SJSA1 (cell line): ENCODE measurements around the gene LRRC4C. TPM values are rescaled to one million over a fixed set of nuclear protein-coding genes. Genes with fewer than 3 reads are reported as not detected.

ENCODE experiments used
- DNase-seq, 2 experiments: peaks; one replicate each; pipeline ENCODE4 v3.0.0-alpha.2; 2015 to 2020; ENCODE audit warnings: low spot score in 2 of 2, low read depth in 1 of 2
- H3K27ac ChIP-seq: fragments of 250-450 bp; sonication (Bioruptor Pico); 2 replicates; pipeline ENCODE4 v1.5.1; 2020; ENCODE audit warnings: mild to moderate bottlenecking, moderate library complexity
- H3K27me3 ChIP-seq: fragments of 250-450 bp; sonication (Bioruptor Pico); replicated peaks from 2 replicates; pipeline ENCODE4 v1.5.1; 2020; ENCODE audit warnings: mild to moderate bottlenecking, moderate library complexity
- H3K36me3 ChIP-seq: fragments of 250-450 bp; sonication (Bioruptor Pico); 2 replicates; pipeline ENCODE4 v1.5.1; 2020; ENCODE audit warnings: mild to moderate bottlenecking
- H3K4me1 ChIP-seq: fragments of 250-450 bp; sonication (Bioruptor Pico); replicated peaks from 2 replicates; pipeline ENCODE4 v1.6.1; 2021; ENCODE audit warnings: mild to moderate bottlenecking
- H3K4me3 ChIP-seq: fragments of 250-450 bp; sonication (Bioruptor Pico); 2 replicates; pipeline ENCODE4 v1.5.1; 2020; ENCODE audit warnings: mild to moderate bottlenecking
- H3K9me3 ChIP-seq: fragments of 250-450 bp; sonication (Bioruptor Pico); replicated peaks from 2 replicates; pipeline ENCODE4 v1.5.1; 2020; ENCODE audit warnings: mild to moderate bottlenecking
- total RNA-seq: library from RNA; depleted of rRNA; stranded (reverse); fragments of >200 nt; shearing (Covaris generic); gene quantifications from 2 replicates; pipeline ENCODE4 v1.2.3, GENCODE V29; 2014

LRRC4C gene
- total RNA-seq, 1 experiment from 2014 or later = not detected

DNA sequence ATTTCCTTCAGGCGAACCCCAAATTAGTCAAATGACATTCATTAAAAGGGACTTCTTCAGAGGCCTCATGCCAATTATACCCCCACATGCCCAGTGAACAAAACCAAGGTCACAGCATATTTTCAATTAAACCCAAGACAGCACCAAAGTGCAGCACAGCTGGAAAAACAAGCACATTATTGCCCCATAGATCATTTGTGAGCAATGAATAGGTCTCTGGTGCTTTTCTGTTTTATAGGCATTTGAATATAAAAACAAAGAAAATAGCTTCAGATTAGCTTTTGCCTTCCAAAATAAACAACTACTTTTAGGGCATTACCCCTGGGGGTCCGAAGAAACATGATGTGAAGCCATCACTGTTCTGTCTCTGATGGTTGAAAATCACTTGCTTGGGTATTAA, 1319.9 kb downstream of the LRRC4C start:
- Histone ChIP-seq H3K36me3 (no peaks in the 10 kb centered on the region), H3K4me1 (no peaks in the 10 kb centered on the region), H3K9me3 (no peaks in the 10 kb centered on the region), H3K27ac (no peak overlapping the region), H3K4me3 (no peak overlapping the region), H3K27me3 (no peaks in the 10 kb centered on the region)
- no peak for DNase-seq

DNA sequence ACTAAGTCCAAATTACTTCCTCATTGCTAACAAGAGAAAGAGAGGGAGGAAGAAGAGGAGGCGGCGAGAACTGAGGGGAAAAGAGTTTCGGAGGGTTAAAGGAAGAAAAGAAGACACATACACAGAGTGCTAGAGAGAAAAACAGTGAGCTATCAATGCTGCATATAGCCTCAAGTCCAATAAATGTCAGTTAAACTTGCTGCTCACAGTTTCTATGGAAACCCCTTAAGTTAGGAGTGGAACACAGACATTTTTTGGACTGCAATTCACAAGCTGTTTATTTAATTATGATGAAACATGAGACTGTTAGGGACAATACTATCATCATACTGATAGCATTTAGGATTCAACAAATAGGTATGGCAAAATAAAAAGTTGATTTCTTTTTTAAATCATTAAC, 1320.4 kb downstream of the LRRC4C start:
- no peak overlapping the region for H3K27ac ChIP-seq
- H3K36me3 ChIP-seq = no peaks in the 10 kb centered on the region
- DNase-seq = no peak
- no peak overlapping the region for H3K4me3 ChIP-seq
- no peaks in the 10 kb centered on the region for H3K27me3 ChIP-seq
- H3K4me1 ChIP-seq = no peaks in the 10 kb centered on the region
- no peaks in the 10 kb centered on the region for H3K9me3 ChIP-seq

DNA sequence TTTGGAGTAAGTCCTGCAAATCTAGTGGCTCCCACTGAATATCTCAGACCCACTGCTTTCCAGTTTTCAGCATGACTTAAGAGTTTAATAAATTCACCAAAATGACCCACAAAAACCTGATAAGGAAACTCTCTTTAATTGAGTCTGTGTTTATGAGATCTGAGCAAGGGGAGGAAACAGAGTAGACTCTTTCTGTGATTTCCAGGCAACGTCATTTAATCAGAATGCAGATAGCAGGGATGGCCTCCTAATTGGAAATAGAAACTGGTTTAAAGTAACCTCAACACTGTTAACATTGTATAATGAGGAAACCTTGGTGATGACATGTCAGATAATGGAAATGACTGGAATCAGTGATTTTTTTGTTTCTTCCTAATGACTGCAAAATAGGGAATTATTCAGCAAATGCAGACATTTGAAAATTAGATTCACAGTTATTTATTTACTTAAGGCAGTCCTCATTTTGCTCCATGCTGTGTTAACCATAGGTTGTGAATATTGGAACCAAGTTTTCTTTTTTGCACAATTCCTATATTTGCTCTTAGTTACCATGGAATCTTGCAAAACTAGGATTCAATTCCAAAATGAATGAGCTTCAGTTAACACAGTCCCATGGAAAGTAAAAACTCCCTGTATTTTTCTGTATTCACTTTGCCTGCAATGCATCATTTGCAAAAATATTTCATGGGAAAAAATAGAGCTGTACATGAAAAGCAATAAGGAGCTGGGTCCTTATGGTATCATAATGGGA, 1324.5 kb downstream of the LRRC4C start:
- DNase-seq = no peak
- no peaks in the 10 kb centered on the region for H3K36me3 ChIP-seq

DNA sequence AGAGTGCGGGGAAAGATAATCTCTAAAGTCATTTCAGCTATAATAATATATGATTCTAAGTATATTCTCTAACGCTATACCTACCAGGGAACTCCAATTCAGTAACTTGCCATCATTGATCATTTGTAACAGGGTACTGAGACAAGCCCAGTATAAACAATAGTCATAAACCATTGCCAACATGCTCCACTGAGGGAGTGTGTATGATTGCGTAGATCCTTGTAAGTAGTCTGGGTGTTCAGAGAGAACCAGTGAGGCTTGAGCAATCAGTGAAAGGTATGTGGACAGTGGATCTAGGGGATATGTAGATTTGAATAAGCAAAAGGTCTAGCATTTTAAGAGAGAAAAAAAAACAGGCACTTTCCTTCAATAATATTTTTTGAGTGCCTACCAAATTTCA, 1326.0 kb downstream of the LRRC4C start:
- Histone ChIP-seq H3K36me3 (no peaks in the 10 kb centered on the region), H3K27me3 (no peaks in the 10 kb centered on the region), H3K27ac (no peak overlapping the region), H3K9me3 (no peaks in the 10 kb centered on the region), H3K4me3 (no peak overlapping the region), H3K4me1 (no peaks in the 10 kb centered on the region)
- DNase-seq = no peak

More for the DNA sequence above, 1324.5 kb downstream of the LRRC4C start:
- H3K27ac ChIP-seq = no peak overlapping the region
- no peaks in the 10 kb centered on the region for H3K4me1 ChIP-seq
- no peaks in the 10 kb centered on the region for H3K9me3 ChIP-seq
- no peak overlapping the region for H3K4me3 ChIP-seq
- no peaks in the 10 kb centered on the region for H3K27me3 ChIP-seq

DNA sequence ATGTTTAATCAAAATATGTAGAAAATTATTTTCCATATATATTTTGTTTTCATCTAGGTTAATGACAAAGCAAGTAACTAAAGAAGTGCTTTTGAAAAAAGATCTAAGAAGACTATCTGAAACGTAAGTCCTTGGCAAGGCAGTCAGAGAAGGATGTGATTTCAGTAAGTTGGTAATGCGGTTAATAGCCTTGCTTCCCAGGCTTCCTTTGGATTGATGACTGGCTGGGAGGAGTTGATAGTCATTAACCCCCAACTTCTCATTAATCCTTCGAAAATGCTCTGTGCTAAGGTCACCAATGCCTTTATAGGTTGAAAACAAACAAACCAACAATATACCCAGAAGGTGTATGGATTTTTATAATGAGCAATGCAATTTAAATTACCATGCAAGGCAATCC, 1326.5 kb downstream of the LRRC4C start:
- H3K4me3 ChIP-seq = no peak overlapping the region
- H3K36me3 ChIP-seq = no peaks in the 10 kb centered on the region
- H3K9me3 ChIP-seq = no peaks in the 10 kb centered on the region
- no peaks in the 10 kb centered on the region for H3K27me3 ChIP-seq
- H3K27ac ChIP-seq = no peak overlapping the region
- DNase-seq = no peak
- H3K4me1 ChIP-seq = no peaks in the 10 kb centered on the region

DNA sequence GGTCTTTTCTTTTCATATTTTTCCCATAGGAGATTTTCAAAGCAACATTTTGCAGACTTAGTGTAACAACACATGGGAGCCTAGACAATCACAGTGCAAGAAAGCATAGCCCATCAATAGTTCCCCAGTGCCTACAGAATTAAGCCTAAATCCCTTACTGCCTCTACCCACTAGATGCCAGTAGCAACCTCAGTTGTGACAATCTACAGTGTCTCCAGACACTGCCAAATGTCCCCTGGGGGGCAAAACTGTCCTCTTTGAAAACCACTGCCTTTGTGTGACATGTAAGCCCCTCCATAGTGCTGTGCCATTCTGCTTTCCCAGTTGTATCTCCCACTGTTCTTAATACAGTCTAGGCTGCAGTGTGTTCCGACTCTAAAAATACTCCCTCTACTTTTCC, 1329.0 kb downstream of the LRRC4C start:
- Histone ChIP-seq H3K4me3 (no peak overlapping the region), H3K27ac (no peak overlapping the region), H3K27me3 (no peaks in the 10 kb centered on the region), H3K36me3 (no peaks in the 10 kb centered on the region), H3K9me3 (no peaks in the 10 kb centered on the region), H3K4me1 (no peaks in the 10 kb centered on the region)
- DNase-seq = no peak

DNA sequence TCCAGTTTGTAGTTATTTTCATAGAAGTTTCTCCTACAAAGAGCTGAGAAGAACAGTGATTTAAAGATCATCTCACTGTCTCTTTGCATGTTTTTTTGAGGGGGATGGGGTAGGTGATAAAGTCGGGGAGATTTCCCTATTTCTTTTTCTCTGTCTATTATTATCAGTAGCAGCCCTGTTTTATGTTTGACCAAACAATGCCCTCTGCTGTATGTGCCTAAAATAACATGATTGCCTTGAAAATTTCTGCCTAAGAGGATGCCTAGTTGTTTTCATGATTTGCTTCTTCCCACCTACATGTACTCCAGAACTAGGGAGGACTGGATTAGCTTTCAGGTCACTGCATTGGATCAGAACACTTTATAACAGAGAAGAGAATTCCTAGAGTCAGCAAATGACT, 1330.2 kb downstream of the LRRC4C start:
- H3K4me1 ChIP-seq = no peaks in the 10 kb centered on the region
- H3K4me3 ChIP-seq = no peak overlapping the region
- no peak for DNase-seq

DNA sequence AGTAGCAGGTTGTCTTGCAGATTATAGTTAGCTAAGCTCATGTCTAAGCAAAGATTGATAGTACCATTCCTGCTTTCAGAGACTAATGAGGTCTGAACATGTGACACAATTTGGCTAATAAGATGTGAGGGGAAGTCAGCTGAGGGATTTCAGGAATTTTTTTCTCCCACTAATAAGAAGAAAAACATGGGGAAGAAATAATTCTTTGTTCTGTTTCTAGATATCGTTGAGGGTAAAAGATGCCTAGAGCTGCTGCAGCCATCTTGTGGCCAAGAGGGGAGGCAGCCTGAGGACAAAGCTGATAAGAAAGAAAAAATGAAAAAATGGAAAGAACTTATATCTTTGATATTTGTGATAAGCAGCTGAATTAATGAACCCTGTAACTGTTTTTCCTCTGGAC, 1334.4 kb downstream of the LRRC4C start:
- Histone ChIP-seq H3K27ac (no peak overlapping the region), H3K4me1 (no peaks in the 10 kb centered on the region), H3K27me3 (no peaks in the 10 kb centered on the region), H3K36me3 (no peaks in the 10 kb centered on the region), H3K9me3 (no peaks in the 10 kb centered on the region), H3K4me3 (no peak overlapping the region)
- no peak for DNase-seq

More for the DNA sequence above, 1330.2 kb downstream of the LRRC4C start:
- Histone ChIP-seq H3K27me3 (no peaks in the 10 kb centered on the region), H3K9me3 (no peaks in the 10 kb centered on the region), H3K27ac (no peak overlapping the region), H3K36me3 (no peaks in the 10 kb centered on the region)

DNA sequence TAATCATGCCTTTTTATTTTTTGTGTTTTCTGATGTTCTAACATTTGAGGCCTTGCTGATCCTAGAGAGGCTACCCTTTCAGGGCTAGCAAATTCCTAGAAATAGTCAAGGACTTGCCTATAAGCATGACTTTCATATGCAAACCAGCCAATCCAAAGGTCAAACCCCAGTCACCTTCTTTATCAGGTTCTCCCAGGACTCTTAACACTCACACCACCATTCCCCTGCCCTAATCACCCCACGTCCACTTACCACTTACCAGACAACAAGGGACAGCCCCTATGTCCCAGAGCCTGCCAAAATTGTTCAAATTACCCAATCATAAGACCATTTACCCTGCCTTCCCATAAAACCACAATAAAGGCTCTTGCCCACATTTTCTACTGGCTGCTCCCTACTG, 1339.8 kb downstream of the LRRC4C start:
- no peak for DNase-seq
- H3K9me3 ChIP-seq = no peaks in the 10 kb centered on the region

DNA sequence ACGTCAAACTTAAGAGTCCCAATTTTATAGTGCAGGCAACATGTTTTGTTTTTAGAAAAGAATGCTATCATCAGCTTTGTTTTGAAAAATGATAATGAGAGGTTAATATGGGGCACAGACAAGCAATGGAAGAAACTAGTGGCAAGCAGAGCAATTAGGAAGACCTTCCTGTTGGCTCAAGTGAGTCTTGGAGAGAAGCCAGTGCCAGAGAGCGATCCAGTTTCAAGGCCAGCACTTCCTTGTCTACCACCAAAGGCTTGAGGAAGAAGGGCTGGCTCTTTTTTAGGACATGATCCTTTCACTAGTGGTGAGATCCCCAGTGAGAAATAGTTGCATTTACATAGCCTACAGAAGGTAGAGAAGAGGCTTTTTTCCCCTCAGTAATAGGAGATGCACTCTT, 1340.7 kb downstream of the LRRC4C start:
- H3K4me3 ChIP-seq = no peak overlapping the region
- no peaks in the 10 kb centered on the region for H3K9me3 ChIP-seq
- no peak overlapping the region for H3K27ac ChIP-seq
- no peaks in the 10 kb centered on the region for H3K4me1 ChIP-seq
- no peak for DNase-seq
- no peaks in the 10 kb centered on the region for H3K36me3 ChIP-seq
- no peaks in the 10 kb centered on the region for H3K27me3 ChIP-seq

More for the DNA sequence above, 1339.8 kb downstream of the LRRC4C start:
- no peak overlapping the region for H3K27ac ChIP-seq
- no peaks in the 10 kb centered on the region for H3K4me1 ChIP-seq
- no peaks in the 10 kb centered on the region for H3K36me3 ChIP-seq
- no peaks in the 10 kb centered on the region for H3K27me3 ChIP-seq
- H3K4me3 ChIP-seq = no peak overlapping the region

DNA sequence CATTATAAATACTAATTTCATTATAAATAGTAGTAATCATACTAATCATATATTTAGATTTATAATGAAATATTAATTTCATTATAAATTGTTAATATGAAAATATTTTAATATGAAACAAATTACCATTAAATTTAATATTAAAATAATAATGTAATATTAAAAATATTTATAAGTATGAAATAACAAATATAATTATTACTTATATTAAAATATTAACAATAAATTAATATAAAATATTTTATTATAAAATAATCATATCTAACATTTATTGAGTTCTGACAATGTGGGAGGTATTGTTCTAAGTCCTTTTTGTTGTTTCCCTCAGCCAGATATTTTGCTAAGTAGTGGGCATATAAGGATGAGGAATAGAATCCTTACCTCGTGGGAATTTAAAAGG, 1341.4 kb downstream of the LRRC4C start:
- no peak overlapping the region for H3K4me3 ChIP-seq
- DNase-seq = no peak
- no peaks in the 10 kb centered on the region for H3K9me3 ChIP-seq
- no peak overlapping the region for H3K27ac ChIP-seq
- H3K36me3 ChIP-seq = no peaks in the 10 kb centered on the region
- H3K4me1 ChIP-seq = no peaks in the 10 kb centered on the region
- no peaks in the 10 kb centered on the region for H3K27me3 ChIP-seq

DNA sequence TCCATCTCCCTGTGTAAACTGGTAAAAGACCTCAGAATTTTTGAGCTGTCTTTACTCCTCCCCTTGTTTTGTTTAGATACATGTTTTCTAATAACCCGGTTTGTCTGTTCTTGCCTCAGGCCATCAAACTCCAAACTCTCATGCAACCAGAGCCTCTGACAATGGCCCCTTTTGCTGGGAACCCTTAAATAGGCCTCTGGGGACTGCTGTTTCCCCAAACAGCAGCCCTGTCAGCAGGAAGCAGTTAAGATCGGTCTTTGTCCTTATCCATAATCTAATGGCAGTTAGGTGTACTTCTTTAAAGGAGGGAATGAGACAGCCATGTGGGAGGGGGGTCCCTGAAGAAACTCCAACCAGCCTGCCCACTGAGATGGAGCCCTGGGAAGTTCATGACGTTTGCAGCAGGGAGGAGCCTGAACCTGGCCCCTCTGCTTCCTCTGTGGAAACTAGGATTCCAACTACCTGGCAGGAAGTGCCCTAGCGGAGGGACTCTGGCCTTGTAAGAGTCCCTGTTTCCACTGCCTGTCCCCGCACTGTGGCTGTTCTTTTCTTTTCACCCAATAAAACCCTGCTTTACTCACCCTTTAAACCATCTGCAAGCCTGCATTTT, 1354.4 kb downstream of the LRRC4C start:
- H3K27ac ChIP-seq = no peak overlapping the region
- no peaks in the 10 kb centered on the region for H3K27me3 ChIP-seq
- H3K9me3 ChIP-seq = no peaks in the 10 kb centered on the region; the same call in 1 of the 2 replicates
- no peaks in the 10 kb centered on the region for H3K4me1 ChIP-seq
- no peak for DNase-seq
- H3K4me3 ChIP-seq = no peak overlapping the region
- H3K36me3 ChIP-seq = no peaks in the 10 kb centered on the region

DNA sequence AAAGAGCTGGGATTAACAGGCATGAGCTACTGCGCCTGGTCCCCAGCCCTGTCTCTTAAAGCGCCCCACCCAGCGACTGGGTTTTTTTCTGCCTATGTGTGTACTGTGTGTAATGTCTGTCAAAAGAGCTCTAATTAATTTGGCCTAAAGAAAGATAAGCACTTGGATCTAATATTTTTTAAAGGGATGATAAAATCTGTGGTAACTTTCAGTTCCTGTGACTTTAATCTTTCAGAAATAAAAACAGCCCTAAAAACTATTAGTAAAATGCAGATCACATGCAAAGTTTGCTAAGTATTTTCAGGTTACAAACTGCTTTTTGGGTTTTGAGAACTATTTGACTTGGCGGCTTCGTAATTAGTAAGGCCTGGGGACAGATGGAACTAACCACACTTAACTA, 1358.7 kb downstream of the LRRC4C start:
- Histone ChIP-seq H3K27me3 (no peaks in the 10 kb centered on the region), H3K4me1 (no peaks in the 10 kb centered on the region), H3K27ac (no peak overlapping the region), H3K36me3 (no peaks in the 10 kb centered on the region), H3K9me3 (no peaks in the 10 kb centered on the region; the same call in 1 of the 2 replicates), H3K4me3 (no peak overlapping the region)
- DNase-seq = no peak

DNA sequence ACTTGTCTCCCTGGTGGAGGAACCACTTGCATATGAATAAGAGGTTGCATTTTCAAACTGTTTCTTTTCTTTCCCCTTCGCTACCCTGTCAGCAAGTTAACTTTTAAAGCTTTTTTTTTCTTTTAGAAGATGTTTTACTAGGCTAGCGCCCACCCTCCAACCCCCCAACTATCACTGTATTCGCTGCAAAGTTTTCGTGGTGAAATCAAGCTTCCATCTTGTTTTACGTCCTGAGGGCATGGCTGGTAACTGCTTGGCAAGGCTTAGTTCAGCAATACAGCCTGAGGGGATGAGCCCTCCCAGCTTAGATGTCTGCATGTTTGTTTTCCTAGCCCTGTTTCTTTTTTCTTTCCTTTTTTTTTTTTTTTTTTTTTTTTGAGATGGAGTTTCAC, 1359.3 kb downstream of the LRRC4C start:
- Histone ChIP-seq H3K36me3 (no peaks in the 10 kb centered on the region), H3K27ac (no peak overlapping the region), H3K27me3 (no peaks in the 10 kb centered on the region), H3K4me3 (no peak overlapping the region), H3K4me1 (no peaks in the 10 kb centered on the region), H3K9me3 (no peaks in the 10 kb centered on the region; the same call in 1 of the 2 replicates)
- no peak for DNase-seq
